H9 (cell line): ENCODE measurements around the gene MRPL28. TPM values are rescaled to one million over a fixed set of nuclear protein-coding genes. Genes with fewer than 3 reads are reported as not detected.

Experiments used
- DNase-seq: peaks from one replicate; pipeline ENCODE4 v3.0.0-alpha.2; 2017
- H2AFZ ChIP-seq: one replicate; pipeline ENCODE4 v1.6.1; 2013; ENCODE audit warnings: mild to moderate bottlenecking, low read length, control low read depth, moderate library complexity
- H2AK5ac ChIP-seq: 2 replicates; pipeline ENCODE4 v1.6.1; 2013; ENCODE audit warnings: low read length, control low read depth, mixed read lengths; ENCODE audit not compliant: insufficient read length
- H2BK120ac ChIP-seq: one replicate; pipeline ENCODE4 v1.6.1; 2013; ENCODE audit warnings: low read depth, mild to moderate bottlenecking, low read length, control low read depth, inconsistent platforms; ENCODE audit not compliant: poor library complexity, severe bottlenecking
- H2BK12ac ChIP-seq: 2 replicates; pipeline ENCODE4 v1.6.1; 2013; ENCODE audit warnings: low read length, control low read depth, mixed read lengths, low read depth; ENCODE audit not compliant: insufficient read length
- H2BK15ac ChIP-seq: 2 replicates; pipeline ENCODE4 v1.6.1; 2013; ENCODE audit warnings: low read depth, low read length, control low read depth
- H2BK20ac ChIP-seq: one replicate; pipeline ENCODE4 v1.6.1; 2013; ENCODE audit warnings: low read depth, mild to moderate bottlenecking, low read length, control low read depth, inconsistent platforms; ENCODE audit not compliant: poor library complexity, severe bottlenecking
- H2BK5ac ChIP-seq: 2 replicates; pipeline ENCODE4 v1.6.1; 2013; ENCODE audit warnings: low read length, control low read depth, mixed read lengths; ENCODE audit not compliant: insufficient read length
- H3K14ac ChIP-seq: 2 replicates; pipeline ENCODE4 v1.6.1; 2013; ENCODE audit warnings: low read length, control low read depth; ENCODE audit not compliant: insufficient read depth
- H3K18ac ChIP-seq: 2 replicates; pipeline ENCODE4 v1.6.1; 2013; ENCODE audit warnings: low read depth, mild to moderate bottlenecking, mixed read lengths, low read length, control low read depth; ENCODE audit not compliant: insufficient read length
- H3K23ac ChIP-seq: 2 replicates; pipeline ENCODE4 v1.6.1; 2013; ENCODE audit warnings: low read length, control low read depth, mixed read lengths, low read depth; ENCODE audit not compliant: insufficient read length
- H3K23me2 ChIP-seq: 2 replicates; pipeline ENCODE4 v1.6.1; 2013; ENCODE audit warnings: low read depth, mild to moderate bottlenecking, mixed read lengths, low read length, control low read depth; ENCODE audit not compliant: insufficient read length, poor library complexity, severe bottlenecking
- H3K27ac ChIP-seq: 2 replicates; pipeline ENCODE4 v1.5.1; 2013; ENCODE audit warnings: low read length, control low read depth, mixed read lengths, low read depth; ENCODE audit not compliant: insufficient read length
- H3K27me3 ChIP-seq: 2 replicates; pipeline ENCODE4 v1.6.1; 2013; ENCODE audit warnings: low read length, control low read depth, inconsistent platforms; ENCODE audit not compliant: insufficient read depth
- H3K4ac ChIP-seq: 2 replicates; pipeline ENCODE4 v1.6.1; 2013; ENCODE audit warnings: low read depth, mild to moderate bottlenecking, control low read depth, inconsistent platforms, low read length, moderate library complexity
- H3K4me1 ChIP-seq: 2 replicates; pipeline ENCODE4 v1.6.1; 2013; ENCODE audit warnings: low read length, control low read depth, inconsistent platforms; ENCODE audit not compliant: insufficient read depth
- H3K4me2 ChIP-seq: 2 replicates; pipeline ENCODE4 v1.6.1; 2013; ENCODE audit warnings: low read length, control low read depth, mixed read lengths; ENCODE audit not compliant: insufficient read length, insufficient read depth
- H3K56ac ChIP-seq: 2 replicates; pipeline ENCODE4 v1.6.1; 2013; ENCODE audit warnings: low read depth, mild to moderate bottlenecking, mixed read lengths, low read length, control low read depth; ENCODE audit not compliant: insufficient read length
- H3K79me1 ChIP-seq: 2 replicates; pipeline ENCODE4 v1.6.1; 2013; ENCODE audit warnings: low read depth, mild to moderate bottlenecking, moderate library complexity, low read length, control low read depth, inconsistent platforms; ENCODE audit not compliant: insufficient read depth, poor library complexity, severe bottlenecking
- H3K79me2 ChIP-seq: 2 replicates; pipeline ENCODE4 v1.6.1; 2013; ENCODE audit warnings: low read length, control low read depth, inconsistent platforms; ENCODE audit not compliant: insufficient read depth
- H3K9ac ChIP-seq: 2 replicates; pipeline ENCODE4 v1.6.1; 2013; ENCODE audit warnings: low read length, control low read depth, mixed read lengths; ENCODE audit not compliant: insufficient read length; ENCODE audit errors: extremely low read depth
- H3K9me3 ChIP-seq: one replicate; pipeline ENCODE4 v1.6.1; 2013; ENCODE audit warnings: low read depth, low read length, inconsistent platforms; ENCODE audit not compliant: control insufficient read depth
- H3T11ph ChIP-seq: one replicate; pipeline ENCODE4 v1.6.1; 2013; ENCODE audit warnings: mild to moderate bottlenecking, low read length, control low read depth, inconsistent platforms
- H4K20me1 ChIP-seq: one replicate; pipeline ENCODE4 v1.6.1; 2013; ENCODE audit not compliant: control insufficient read depth, insufficient read length, insufficient read depth
- H4K5ac ChIP-seq: 2 replicates; pipeline ENCODE4 v1.6.1; 2013; ENCODE audit warnings: low read depth, mild to moderate bottlenecking, mixed read lengths, low read length, control low read depth; ENCODE audit not compliant: insufficient read length
- H4K8ac ChIP-seq: replicated peaks from 2 replicates; pipeline ENCODE4 v1.6.1; 2013; ENCODE audit warnings: low read length, control low read depth, mixed read lengths, low read depth; ENCODE audit not compliant: insufficient read length
- H4K91ac ChIP-seq: 2 replicates; pipeline ENCODE4 v1.6.1; 2013; ENCODE audit warnings: low read depth, mild to moderate bottlenecking, moderate library complexity, mixed read lengths, low read length, control low read depth; ENCODE audit not compliant: insufficient read length
- H3K27ac Mint-ChIP-seq, 3 experiments: 2 replicates in 2 of 3; 3 replicates in 1 of 3; pipeline ENCODE4 v1.8.0; 2020 to 2021; ENCODE audit warnings: mixed read lengths in 3 of 3, mild to moderate bottlenecking in 1 of 3, moderate library complexity in 1 of 3
- H3K27me3 Mint-ChIP-seq: 2 replicates; pipeline ENCODE4 v1.8.0; 2021; ENCODE audit warnings: low read depth, mild to moderate bottlenecking, moderate library complexity, mixed read lengths
- H3K36me3 Mint-ChIP-seq, 3 experiments: 2 replicates in 2 of 3; 3 replicates in 1 of 3; pipeline ENCODE4 v1.8.0; 2020 to 2021; ENCODE audit warnings: low read depth in 3 of 3, mixed read lengths in 3 of 3; ENCODE audit not compliant: insufficient read depth in 1 of 3
- H3K4me1 Mint-ChIP-seq, 2 experiments: 2 replicates each; pipeline ENCODE4 v1.8.0; 2020; ENCODE audit warnings: mixed read lengths in 2 of 2
- H3K4me3 Mint-ChIP-seq, 2 experiments: 2 replicates in 1 of 2; 3 replicates in 1 of 2; pipeline ENCODE4 v1.8.0; 2020 to 2021; ENCODE audit warnings: mild to moderate bottlenecking in 2 of 2, mixed read lengths in 2 of 2, moderate library complexity in 1 of 2
- H3K9me3 Mint-ChIP-seq, 2 experiments: 2 replicates in 1 of 2; 3 replicates in 1 of 2; pipeline ENCODE4 v1.8.0; 2020; ENCODE audit warnings: mild to moderate bottlenecking in 2 of 2, mixed read lengths in 2 of 2, moderate library complexity in 1 of 2
- CTCF ChIP-seq: fragments of 200-600 bp; sonication (generic); conservative IDR thresholded peaks from 3 replicates; pipeline ENCODE4 v1.8.0; 2021; ENCODE audit warnings: antibody characterized with exemption, mild to moderate bottlenecking
- WGBS: extraction: QIAGEN DNeasy Blood & Tissue Kit; methylation state at CpG from one replicate; pipeline ENCODE4 v1.1.7; 2013; ENCODE audit warnings: missing lambda C conversion rate, low lambda C conversion rate, mixed read lengths; ENCODE audit not compliant: insufficient read length; ENCODE audit errors: extremely low coverage; 5-methylcytosine and 5-hydroxymethylcytosine counted together
- total RNA-seq: library from RNA; stranded (reverse); gene quantifications from 2 replicates; pipeline ENCODE4 v1.2.1, GENCODE V29; 2021

The MRPL28 gene
- total RNA-seq, 1 experiment from 2014 or later = 154 TPM

GRCh38 chr16:363766-364490, 6.4 kb downstream of the MRPL28 start:
- no peak overlapping the region for H3T11ph ChIP-seq
- H3K4me2 ChIP-seq = no peak overlapping the region
- H3K79me1 ChIP-seq = no peaks in the 10 kb centered on the region
- H3K23ac ChIP-seq = no peak overlapping the region
- H2BK20ac ChIP-seq = no peak overlapping the region
- no peak overlapping the region for H4K8ac ChIP-seq
- no peak for TF ChIP-seq CTCF
- H3K9me3 Mint-ChIP-seq = no peaks in the 10 kb centered on the region
- H3K27me3 ChIP-seq = no peaks in the 10 kb centered on the region
- H4K20me1 ChIP-seq = no peaks in the 10 kb centered on the region
- no peaks in the 10 kb centered on the region for H3K4me1 ChIP-seq
- no peak overlapping the region for H2BK15ac ChIP-seq
- WGBS = no CpG with 5 or more reads among the region's 24 CpGs
- no peak overlapping the region for H4K5ac ChIP-seq
- H2BK120ac ChIP-seq = no peak overlapping the region
- H3K23me2 ChIP-seq = no peaks in the 10 kb centered on the region
- H3K4me3 Mint-ChIP-seq = no peak overlapping the region
- H3K27me3 Mint-ChIP-seq = peaks cover 9% of the 10 kb centered on the region
- no peak for DNase-seq
- no peak overlapping the region for H3K4ac ChIP-seq
- no peak overlapping the region for H3K27ac ChIP-seq
- H3K9me3 ChIP-seq = no peaks in the 10 kb centered on the region
- H2BK5ac ChIP-seq = no peak overlapping the region
- no peak overlapping the region for H3K9ac ChIP-seq
- H2AK5ac ChIP-seq = no peak overlapping the region
- no peak overlapping the region for H4K91ac ChIP-seq
- no peak overlapping the region for H2AFZ ChIP-seq
- no peak overlapping the region for H3K56ac ChIP-seq
- H3K14ac ChIP-seq = no peak overlapping the region
- peaks cover 4 to 12% of the 10 kb centered on the region in 2 experiments; a peak in 3 of 4 replicates for H3K4me1 Mint-ChIP-seq
- peak overlapping the region in 1 of 3 experiments; percentile 67; a peak in 1 of 7 replicates for H3K27ac Mint-ChIP-seq
- no peak overlapping the region for H3K18ac ChIP-seq
- H2BK12ac ChIP-seq = no peak overlapping the region
- H3K36me3 Mint-ChIP-seq = peaks cover 3 to 21% (median 21%) of the 10 kb centered on the region in 3 experiments; a peak in 6 of 7 replicates
- no peaks in the 10 kb centered on the region for H3K79me2 ChIP-seq
